ENCODE results near the gene DNAAF9.

Gene DNAAF9

DNA sequence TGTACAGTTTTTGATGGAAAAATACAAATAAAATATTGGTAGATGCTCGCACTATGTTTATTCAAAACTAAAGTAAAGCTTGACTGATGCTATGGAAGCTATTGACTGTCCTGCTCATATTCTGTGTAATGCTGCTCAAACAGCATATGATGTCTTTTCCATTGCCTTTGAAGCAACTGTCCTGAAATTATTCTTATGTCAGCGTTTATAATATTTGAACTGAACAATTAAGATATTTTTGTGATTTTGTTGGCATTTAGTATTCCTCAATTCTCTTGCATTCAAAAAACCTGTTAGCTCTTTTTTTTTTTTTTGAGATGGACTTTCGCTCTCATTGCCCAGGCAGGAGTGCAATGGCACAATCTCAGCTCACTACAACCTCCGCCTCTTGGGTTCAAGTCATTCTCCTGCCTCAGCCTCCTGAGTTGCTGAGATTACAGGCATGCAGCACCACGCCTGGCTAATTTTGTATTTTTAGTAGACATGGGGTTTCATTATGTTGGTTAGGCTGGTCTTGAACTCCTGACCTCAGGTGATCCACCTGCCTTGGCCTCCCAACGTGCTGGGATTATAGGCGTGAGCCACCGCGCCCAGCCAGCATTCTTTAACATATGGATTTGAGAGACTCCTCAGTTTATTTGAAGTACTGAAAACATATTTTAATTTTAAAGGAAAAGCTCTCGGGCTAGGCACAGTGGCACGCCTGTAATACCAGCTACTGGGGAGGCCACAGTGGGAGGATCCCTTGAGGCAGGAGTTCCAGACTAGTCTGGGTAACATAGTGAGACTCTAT, 5.3 kb upstream of the DNAAF9 start:
- intact Hi-C loops (cut with DNase I): no loop called here
- no peak for DNase-seq

DNA sequence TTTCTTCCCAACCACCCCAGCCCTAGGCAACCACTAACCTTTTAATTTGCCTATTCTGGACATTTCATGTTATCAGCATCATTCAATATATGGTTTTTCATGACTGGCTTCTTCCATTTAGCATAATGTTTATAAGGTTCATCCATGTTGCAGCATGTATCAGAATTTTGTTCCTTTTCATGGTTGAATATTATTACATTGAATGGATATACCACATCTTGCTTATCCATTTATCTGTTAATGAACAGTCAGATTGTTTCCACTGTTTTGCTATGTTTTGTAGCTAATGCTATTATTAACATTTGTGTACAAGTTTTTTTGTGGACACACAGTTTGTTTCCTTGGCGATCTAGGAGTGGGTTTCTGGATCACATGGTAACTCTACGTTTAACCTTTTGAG, 3.0 kb upstream of the DNAAF9 start:
- DNase-seq: no peak
- intact Hi-C loops (cut with DNase I): no loop called here

DNA sequence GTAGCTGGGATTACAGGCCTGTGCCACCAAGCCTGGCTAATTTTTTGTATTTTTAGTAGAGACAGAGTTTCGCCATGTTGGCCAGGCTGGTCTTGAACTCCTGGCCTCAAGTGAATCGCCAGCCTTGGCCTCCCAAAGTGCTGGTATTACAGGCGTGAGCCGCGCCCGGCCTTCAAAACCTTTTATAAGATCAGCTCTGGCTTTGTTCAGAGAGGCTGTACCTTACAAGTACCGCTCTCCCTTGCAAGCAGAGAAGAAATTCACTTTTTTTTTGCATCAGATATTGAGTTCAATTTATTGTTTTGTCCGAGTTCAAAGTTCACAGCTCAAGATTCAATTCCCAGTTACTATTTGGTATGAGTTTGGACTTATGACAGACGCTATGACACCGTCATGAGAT, 1.9 kb upstream of the DNAAF9 start:
- DNase-seq: peak in 1 of 10 donors; percentile 73
- intact Hi-C loops (cut with DNase I): loop anchor here (5.0 kb wide), 1 partner anchor 63 kb away; the partner anchor contains the start of gene ATRN

DNA sequence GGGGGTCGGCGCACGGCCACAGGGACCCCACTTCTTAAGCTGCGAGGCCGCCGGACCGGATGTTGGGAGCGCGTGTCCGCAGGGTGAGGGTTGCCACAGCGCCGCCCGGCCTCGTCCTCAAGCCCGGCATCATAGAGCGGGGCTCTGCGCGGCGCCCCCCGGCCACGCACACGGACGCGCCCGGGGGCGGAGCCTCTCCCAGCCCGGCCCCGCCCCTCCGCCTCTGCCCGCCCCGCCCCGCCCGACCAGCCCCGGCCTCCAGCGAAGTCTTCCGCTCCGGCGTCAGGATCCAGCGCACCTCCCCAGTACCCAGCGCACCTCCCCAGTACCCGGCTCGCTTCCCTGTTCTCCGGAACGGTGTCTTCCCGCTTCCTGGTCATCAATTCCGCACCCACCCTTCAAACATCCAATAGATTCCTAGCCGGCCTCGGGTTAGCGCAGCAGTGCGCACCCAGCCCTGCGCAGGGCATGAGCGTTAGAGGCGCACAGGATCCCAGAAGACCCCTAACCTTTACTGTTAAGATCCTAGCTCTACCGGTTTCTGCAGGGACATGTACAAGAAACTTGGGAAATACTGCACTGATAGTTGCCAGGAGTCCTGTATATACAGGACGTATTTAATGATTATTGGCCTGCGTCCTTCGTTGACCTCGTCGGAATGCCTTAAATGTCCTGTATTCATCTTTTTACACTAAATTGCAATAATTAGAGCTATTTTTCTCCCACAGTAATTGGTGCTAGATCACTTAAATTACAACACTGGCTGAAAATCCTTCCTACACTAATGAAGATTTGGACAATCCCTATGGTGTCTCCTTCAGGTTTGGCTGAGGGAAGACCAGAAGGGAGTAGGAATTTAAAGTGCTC, 535 bp upstream of the DNAAF9 start:
- intact Hi-C loops (cut with DNase I): loop anchor here (5.0 kb wide), 1 partner anchor 64 kb away; the partner anchor contains the start of gene ATRN
- peak; percentile 54 to 96 (median 78) for DNase-seq

DNA sequence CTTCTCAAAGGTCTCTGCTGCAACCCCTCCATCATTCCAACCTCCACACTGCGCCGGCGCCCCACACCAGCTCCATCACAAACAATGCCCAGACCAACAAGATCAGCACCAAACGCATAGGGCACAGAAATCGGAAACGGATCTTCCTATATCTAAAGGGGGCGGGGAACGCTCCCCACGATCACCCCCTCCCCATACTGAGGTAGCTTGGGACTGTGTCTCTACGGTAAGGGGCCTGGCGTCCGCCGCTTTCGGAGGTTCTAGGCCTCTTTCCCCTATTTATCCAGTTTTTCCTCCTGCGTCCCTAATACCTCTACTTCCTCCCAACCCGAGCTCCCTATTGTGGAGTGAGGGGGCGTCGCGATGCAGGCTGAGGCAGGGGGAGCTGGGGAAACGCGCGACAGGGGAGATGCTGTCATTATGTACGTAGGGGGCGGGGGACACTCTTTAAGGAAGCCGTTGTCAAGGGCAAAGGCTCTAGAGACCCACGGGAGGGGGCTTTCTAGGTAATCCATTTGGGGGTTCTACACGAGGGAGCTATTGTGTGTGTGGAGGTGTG, 909 bp downstream of the DNAAF9 start:
- intact Hi-C loops (cut with DNase I): loop anchor here (5.0 kb wide), 1 partner anchor 66 kb away; the partner anchor contains the start of gene ATRN
- peak in 9 of 10 donors; percentile 34 to 90 (median 49) for DNase-seq

DNA sequence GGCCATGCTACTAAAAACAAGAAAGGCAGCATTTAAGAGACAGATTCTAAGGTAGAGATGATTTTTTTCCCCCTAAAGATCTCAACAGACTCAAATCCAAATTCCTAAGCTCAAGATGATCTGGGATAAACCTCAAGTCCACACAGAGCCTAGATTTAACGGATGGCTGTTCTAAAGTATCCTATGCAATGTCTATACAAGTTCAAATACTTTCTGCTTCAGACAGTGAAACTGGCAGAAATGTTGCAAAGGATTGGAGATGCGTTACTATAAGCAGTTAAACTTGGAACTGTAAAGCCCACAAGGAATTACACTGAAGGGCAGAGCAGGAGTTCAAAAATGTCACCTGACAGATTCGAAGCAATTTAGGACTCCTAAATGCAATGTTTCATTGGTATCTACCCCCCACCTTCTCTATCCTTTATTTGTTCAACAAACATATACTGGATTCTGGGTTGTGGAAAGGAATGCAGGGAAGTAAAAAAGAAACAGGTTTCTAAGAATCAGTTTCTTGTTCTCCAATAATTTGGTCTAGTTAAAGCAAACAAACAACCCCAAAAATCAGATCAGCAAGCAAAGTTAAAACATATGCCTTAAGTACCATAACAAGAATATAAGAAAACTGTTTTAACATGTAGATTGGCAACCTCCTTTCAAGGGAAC, 1.6 kb downstream of the DNAAF9 start:
- intact Hi-C loops (cut with DNase I): loop anchor here (5.0 kb wide), 1 partner anchor 66 kb away; the partner anchor contains the start of gene ATRN
- no peak for DNase-seq

DNA sequence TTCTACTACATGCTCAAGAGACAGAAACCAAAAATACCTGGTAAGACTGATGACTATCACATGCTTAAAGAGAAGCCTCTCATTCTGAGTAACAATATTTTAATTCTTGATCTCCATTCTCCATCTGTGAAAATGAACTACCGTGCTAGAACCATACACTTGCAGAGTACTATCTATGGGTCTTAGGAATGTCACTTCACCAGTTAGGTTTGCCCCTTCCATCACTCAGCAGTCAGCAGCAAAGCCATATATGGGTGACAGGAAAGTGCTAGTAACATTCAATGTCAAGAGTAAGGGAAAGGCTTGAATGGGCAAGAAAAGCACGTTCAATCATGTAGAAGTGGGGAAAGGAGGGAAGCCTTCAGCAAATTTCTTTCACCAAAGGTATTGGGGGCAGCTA, 2.3 kb downstream of the DNAAF9 start:
- intact Hi-C loops (cut with DNase I): loop anchor here (5.0 kb wide), 1 partner anchor 67 kb away; the partner anchor contains the start of gene ATRN
- no peak for DNase-seq

DNA sequence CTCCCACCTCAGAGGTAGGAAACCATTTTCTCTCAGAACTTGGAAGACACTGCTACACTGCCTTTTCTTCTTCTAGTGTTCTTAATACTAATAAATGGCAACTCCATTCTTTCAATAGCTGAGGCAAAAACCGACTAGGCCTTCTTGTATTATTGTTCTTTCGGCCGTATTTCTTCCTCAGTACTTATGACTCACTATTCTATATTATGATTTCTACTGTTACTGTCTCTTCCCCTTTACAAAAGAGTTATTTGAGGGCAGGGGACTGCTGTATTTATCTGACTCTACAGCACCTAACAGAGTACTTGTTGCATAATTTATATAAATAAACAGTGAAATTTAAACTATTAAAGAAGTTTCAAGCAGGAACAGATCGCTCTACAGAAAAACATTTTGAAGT, 3.1 kb downstream of the DNAAF9 start:
- intact Hi-C loops (cut with DNase I): no loop called here
- DNase-seq: no peak

DNA sequence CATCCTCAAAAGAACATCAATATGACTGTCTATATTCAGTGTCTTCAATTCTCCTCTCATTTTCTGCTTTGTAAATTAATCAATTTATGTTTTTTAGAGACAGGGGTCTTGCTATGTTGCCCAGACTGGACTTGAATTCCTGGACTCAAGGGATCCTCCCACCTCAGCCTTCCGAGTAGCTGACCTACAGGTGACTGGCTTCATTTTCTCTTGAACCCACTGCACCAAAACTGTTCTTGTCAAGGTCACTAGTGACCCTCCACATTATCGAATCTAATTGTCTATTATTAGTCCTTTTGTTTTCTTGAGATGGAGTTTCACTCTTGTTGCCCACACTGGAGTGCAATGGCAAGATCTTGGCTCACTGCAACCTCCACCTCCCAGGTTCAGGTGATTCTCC, 3.7 kb downstream of the DNAAF9 start:
- no peak for DNase-seq
- intact Hi-C loops (cut with DNase I): no loop called here

DNA sequence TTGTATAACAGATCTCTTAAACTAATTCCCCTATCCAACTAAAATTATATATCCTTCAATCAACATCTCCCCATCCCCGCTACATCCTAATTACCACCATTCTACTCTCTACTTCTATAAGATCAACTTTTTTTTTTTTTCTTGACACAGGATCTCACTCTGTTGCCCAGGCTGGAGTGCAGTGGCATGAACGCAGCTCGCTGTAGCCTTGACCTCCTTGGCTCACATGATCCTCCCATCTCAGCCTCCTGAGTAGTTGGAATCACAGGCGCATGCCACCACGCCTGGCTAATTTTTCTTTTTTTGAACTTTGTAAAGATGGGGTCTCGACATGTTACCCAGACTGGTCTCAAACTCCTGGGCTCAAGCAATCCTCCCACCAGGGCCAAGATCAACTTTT, 5.0 kb downstream of the DNAAF9 start:
- DNase-seq: no peak
- intact Hi-C loops (cut with DNase I): no loop called here

DNA sequence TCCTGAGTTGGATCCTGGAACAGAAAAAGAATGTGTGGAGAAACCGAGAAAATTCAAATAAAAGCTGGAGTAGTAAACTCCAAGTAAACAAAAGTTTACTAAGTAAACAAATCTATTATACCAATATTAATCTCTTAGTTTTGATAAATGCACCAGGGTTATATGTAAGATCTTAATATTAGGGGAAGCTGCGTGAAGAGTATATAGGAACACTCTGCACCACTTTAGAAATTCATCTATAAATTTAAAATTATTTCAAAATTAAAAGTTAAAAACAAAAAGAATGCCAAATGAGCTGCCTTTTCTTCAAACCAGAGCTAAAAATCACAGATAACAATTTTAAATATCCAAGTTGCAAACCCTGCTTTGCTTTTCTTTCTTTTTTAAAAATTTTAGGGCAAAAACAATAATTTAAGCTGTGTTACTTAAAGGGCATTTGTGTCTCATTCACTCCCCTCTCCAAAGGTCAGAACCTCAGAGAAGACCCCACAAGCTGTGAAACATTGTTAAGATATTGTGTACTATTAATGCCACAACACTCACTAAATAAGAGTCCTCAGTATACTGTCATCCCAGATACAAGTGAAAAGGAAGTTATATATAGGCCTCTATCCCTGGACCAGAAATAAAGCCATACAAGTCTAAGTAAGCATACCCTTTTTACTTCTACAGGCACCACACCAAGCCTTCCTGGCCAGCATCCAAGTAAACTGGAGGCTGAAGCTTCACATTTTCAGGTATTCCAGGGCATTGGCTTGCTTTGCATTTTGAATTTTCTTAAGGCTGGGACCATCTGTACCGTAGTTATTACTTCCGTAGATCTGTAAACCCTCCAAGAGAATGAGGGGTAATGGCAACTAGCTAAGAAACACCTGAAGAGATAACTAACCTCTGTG, 7.0 kb downstream of the DNAAF9 start:
- intact Hi-C loops (cut with DNase I): no loop called here
- no peak for DNase-seq

DNA sequence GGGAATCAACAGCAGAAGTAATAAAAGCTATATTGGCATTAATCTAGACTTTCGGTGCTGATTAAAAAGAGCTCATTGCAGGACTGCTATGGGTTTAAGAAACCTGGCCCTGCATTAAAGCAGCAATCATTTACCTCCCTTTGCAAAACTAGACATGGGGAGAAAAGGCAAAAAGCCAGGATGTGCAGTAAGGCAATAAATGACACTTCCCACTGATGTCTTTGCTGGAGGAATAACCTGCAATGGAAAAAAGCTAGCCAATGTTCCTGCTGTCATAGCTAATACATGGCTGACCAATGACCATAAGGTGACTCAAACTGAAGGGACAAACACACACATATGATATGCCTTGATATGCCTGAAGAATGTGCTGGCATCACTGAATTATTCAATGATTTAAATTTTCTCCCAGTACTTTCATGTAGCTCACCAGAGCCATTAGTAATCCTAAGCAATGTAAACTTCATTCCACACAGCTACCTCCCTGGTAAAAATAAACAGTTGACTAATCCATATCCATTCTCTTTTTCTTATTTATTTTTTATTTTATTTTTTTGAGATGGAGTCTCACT, 8.7 kb downstream of the DNAAF9 start:
- no peak for DNase-seq
- intact Hi-C loops (cut with DNase I): no loop called here

DNA sequence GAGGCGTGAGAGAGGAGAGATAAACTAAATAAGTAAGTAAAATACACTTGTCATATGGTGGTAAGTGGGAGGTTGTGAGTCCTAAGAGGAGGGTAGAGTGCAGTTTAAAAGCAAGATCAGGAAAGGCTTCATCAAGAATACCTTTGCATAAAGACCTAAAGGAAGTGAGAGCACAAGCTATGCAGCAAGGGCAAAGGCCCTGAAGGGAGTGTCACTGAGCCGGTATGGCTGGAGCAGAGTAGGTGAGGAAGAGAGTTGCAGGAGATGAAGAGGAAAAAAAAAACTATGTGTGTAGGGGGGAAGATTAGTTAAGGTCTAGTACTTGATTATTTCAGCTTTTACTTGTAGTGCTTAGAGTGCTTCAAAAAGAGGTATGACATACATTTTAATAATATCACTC, 11.0 kb downstream of the DNAAF9 start:
- no peak for DNase-seq

DNA sequence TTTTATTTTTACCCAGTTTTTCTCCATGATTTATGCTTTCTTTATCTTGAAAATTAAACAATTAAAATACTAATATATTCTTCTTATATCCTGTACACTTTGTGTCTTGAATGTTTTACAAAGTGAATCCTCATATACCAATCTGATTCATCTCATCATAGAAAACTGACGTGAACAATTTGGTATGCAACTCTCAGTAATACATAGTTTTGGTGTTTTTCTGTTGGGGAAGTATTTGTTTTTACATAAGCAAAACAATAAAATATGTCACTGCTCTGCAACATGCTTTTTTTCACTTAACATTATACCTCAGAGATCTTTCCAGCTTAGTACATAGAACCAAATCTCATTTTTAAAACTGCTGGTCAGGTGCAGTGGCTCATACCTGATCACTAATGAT, 14.7 kb downstream of the DNAAF9 start:
- no peak for DNase-seq
- intact Hi-C loops (cut with DNase I): no loop called here

More for the DNA sequence above, 11.0 kb downstream of the DNAAF9 start:
- intact Hi-C loops (cut with DNase I): no loop called here

DNA sequence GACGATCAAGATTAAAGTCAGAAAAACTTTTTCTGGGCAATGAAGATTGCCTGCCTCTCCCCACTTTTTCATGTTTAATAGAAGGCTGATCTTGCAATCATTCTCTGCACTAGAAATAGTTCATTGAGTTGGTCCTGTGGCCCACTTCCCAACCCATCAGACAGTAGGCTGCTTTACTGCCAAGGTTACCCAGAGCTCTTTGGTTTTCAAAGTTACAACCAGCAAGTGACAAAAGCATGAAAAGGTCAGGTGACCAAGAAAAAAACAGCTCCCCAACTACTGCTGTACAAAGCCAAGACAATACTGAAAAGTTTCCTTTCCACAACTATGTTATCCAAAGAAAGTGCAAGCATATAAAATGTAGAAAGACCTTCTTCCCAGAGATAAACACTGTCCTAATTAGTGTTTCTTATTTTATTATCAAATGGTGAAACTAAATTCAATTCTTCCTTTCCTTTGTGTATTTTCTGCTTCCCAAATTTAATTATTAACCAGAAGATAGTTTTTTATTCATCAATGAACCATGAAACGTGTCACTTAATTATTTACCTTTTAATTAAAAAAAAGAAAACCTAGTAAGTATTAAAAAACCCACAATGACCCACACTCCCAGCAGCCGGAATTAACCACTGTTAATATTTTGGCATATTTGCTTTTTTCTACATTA, 16.6 kb downstream of the DNAAF9 start:
- intact Hi-C loops (cut with DNase I): no loop called here
- no peak for DNase-seq

DNA sequence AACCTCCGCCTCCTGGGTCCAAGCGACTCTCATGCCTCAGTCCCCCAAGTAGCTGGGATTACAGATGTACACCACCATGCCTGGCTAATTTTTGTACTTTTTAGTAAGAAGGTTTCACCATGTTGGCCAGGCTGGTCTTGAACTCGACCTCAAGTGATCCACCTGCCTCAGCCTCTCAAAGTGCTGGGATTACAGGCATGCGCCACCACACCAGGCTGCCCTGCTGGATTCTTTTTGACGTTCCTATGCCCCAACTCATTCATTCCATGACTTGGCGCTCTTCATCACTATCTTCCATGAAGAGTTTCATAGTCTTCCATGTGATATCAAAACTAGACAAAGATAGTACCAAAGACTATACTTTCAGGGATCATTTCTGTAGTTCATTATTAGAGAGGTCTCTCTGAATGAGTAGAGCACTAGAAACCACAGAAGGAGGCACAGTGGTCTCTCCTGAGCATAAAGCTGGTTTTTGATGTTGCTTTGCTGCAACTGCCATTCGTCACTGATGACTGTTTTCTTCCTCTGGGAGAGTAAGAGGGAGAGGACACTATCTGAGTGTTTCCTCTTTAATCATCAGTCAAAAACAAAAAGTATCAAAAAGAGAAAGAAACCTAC, 23.5 kb downstream of the DNAAF9 start:
- intact Hi-C loops (cut with DNase I): no loop called here
- no peak for DNase-seq

DNA sequence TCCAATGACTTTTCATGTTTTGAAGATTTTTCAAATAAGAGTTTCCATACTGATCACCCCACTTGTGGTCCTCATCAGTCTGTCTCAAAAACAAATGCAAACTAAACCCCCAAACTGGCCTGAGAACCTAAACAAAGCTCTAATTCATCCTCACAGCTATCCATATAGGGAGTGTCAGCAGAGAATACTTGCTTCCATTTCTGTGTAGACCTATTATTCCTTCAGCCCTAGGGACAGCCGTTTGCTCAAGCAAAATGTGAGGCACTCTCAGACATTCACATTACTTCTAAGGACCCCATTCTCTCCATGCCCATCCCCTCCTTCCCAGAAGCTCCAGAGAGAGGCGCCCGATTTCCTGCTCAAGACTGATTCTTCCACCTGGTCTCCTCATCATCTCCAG, 24.6 kb downstream of the DNAAF9 start:
- intact Hi-C loops (cut with DNase I): no loop called here
- DNase-seq: no peak
